Lung (tissue), 12 donors: ENCODE results near the gene EFNA3. TPM values are rescaled to one million over a fixed set of nuclear protein-coding genes. Genes with fewer than 3 reads are reported as not detected.

Experiments
- ATAC-seq: fragments of 200-7000 bp; cut with Tn5 transposase; one replicate; pipeline ENCODE4 v1.9.1; 2020; ENCODE audit warnings: moderate number of reproducible peaks; ENCODE audit not compliant: insufficient read depth, low FRiP score
- DNase-seq, 3 donors: peaks; one replicate each; pipeline ENCODE4 v3.0.0-alpha.2; 2013 to 2017
- H3K27ac ChIP-seq, 2 donors: one replicate each; pipeline ENCODE4 v1.5.1; 2013; ENCODE audit warnings: mild to moderate bottlenecking in 2 of 2, moderate library complexity in 2 of 2, control low read depth in 1 of 2, inconsistent platforms in 1 of 2, low read depth in 1 of 2, low read length in 1 of 2
- H3K27me3 ChIP-seq, 3 donors: one replicate each; pipeline ENCODE4 v1.5.1; 2013; ENCODE audit warnings: low read length in 2 of 3; ENCODE audit not compliant: control insufficient read depth in 3 of 3, insufficient read depth in 3 of 3
- H3K36me3 ChIP-seq, 4 donors: one replicate each; pipeline ENCODE4 v1.5.1; 2013; ENCODE audit warnings: low read length in 4 of 4, mild to moderate bottlenecking in 1 of 4, moderate library complexity in 1 of 4; ENCODE audit not compliant: control insufficient read depth in 4 of 4, insufficient read depth in 4 of 4
- H3K4me1 ChIP-seq, 5 donors: one replicate each; pipeline ENCODE4 v1.5.1; 2013; ENCODE audit warnings: low read length in 5 of 5, mild to moderate bottlenecking in 2 of 5, moderate library complexity in 1 of 5; ENCODE audit not compliant: control insufficient read depth in 5 of 5, insufficient read depth in 5 of 5
- H3K4me3 ChIP-seq: one replicate; pipeline ENCODE4 v1.5.1; 2013; ENCODE audit warnings: mild to moderate bottlenecking, control low read depth, moderate library complexity
- H3K9ac ChIP-seq, 2 donors: one replicate each; pipeline ENCODE4 v1.5.1; 2013; ENCODE audit warnings: low read length in 2 of 2, control low read depth in 1 of 2; ENCODE audit not compliant: insufficient read depth in 1 of 2
- H3K9me3 ChIP-seq, 4 donors: one replicate each; pipeline ENCODE4 v1.5.1; 2013; ENCODE audit warnings: low read length in 3 of 4, mild to moderate bottlenecking in 1 of 4, moderate library complexity in 1 of 4; ENCODE audit not compliant: control insufficient read depth in 4 of 4, insufficient read depth in 3 of 4
- CTCF ChIP-seq: IDR thresholded peaks from 2 replicates; pipeline ENCODE4 v1.5.1; 2012; ENCODE audit warnings: mild to moderate bottlenecking; ENCODE audit errors: control extremely low read depth, extremely low read depth
- WGBS, 2 donors: extraction: QIAGEN DNeasy Blood & Tissue Kit; methylation state at CpG; one replicate each; pipeline ENCODE4 v1.1.7; 2013; 5-methylcytosine and 5-hydroxymethylcytosine counted together
- polyA plus RNA-seq, 2 donors: library from polyadenylated mRNA; stranded (reverse); fragments of 200-250 nt; gene quantifications; one replicate each; pipeline ENCODE4 v1.2.1, GENCODE V29; 2013
- total RNA-seq, 2 donors: library from RNA; depleted of rRNA in 1 of 2; stranded (reverse); fragments of >200 nt in 1 of 2; gene quantifications; one replicate each; pipeline ENCODE4 v1.2.1, GENCODE V29; 2014 to 2021
- donor health status: control.
- donor health status: control.
- donor health status: Bipolar disorder and iron deficiency.
- donor health status: healthy.
- donor health status: DM: yes; HTN: yes; CAD: no.

The EFNA3 gene
- total and polyA plus RNA-seq, 4 donors = 1.1 to 1.9 (median 1.6) TPM

GRCh38 chr1:155080312-155081228 lies 1.9 kb downstream of the EFNA3 start:
- DNase-seq (peak; percentile 58 to 73 (median 66)), ATAC-seq (no peak)
- no peak overlapping the region for H3K4me3 ChIP-seq

GRCh38 chr1:155081472-155082300 lies 3.0 kb downstream of the EFNA3 start:
- Histone ChIP-seq H3K27ac (no peak overlapping the region), H3K27me3 (peaks cover 0 to 42% (median 34%) of the 10 kb centered on the region in 3 donors), H3K9ac (no peak overlapping the region), H3K4me3 (no peak overlapping the region), H3K9me3 (no peaks in the 10 kb centered on the region), H3K4me1 (peaks cover 0 to 62% (median 20%) of the 10 kb centered on the region in 5 donors), H3K36me3 (no peaks in the 10 kb centered on the region)
- DNase-seq = peak in 1 of 3 donors; percentile 31
- no peak for ATAC-seq
- WGBS, 2 donors = 2 to 3% methylated on average over 28 to 68 of the region's 68 CpGs
- TF ChIP-seq CTCF = no peak

More at GRCh38 chr1:155080312-155081228, 1.9 kb downstream of the EFNA3 start:
- 1 to 2% methylated on average over 33 to 71 of the region's 71 CpGs for WGBS, 2 donors
- Histone ChIP-seq H3K4me1 (peaks cover 0 to 56% (median 20%) of the 10 kb centered on the region in 5 donors), H3K36me3 (no peaks in the 10 kb centered on the region), H3K27ac (no peak overlapping the region), H3K9ac (no peak overlapping the region), H3K27me3 (peaks cover 0 to 42% (median 34%) of the 10 kb centered on the region in 3 donors), H3K9me3 (no peaks in the 10 kb centered on the region)
- TF ChIP-seq CTCF = no peak

GRCh38 chr1:155082301-155083051 lies 3.8 kb downstream of the EFNA3 start:
- no peak overlapping the region for H3K27ac ChIP-seq

More at GRCh38 chr1:155082301-155083051, 3.8 kb downstream of the EFNA3 start:
- Histone ChIP-seq H3K27me3 (peaks cover 0 to 42% (median 34%) of the 10 kb centered on the region in 3 donors), H3K9ac (no peak overlapping the region), H3K9me3 (no peaks in the 10 kb centered on the region), H3K4me1 (peaks cover 0 to 62% (median 20%) of the 10 kb centered on the region in 5 donors), H3K36me3 (no peaks in the 10 kb centered on the region), H3K4me3 (no peak overlapping the region)
- ATAC-seq (no peak), DNase-seq (no peak)
- TF ChIP-seq CTCF = no peak
- 5 to 6% methylated on average over 33 to 36 of the region's 36 CpGs for WGBS, 2 donors
